ENCODE data around the gene GABRB3.

- TF ChIP-seq POLR2A (IDR thresholded peaks at IDR 0.05; ENCODE audit: low read length) (no peak), GATA1 (IDR thresholded peaks at IDR 0.05; ENCODE audit: low read depth, low read length) (no peak)
Observed at GRCh38 chr15:26724381-26725150, 48.3 kb downstream of the GABRB3 start.
